GM23338 (cell line): ENCODE measurements around the gene PPBP. TPM values are rescaled to one million over a fixed set of nuclear protein-coding genes. Genes with fewer than 3 reads are reported as not detected.

Experiments
- ATAC-seq: fragments of 200-7000 bp; cut with Tn5 transposase; 3 replicates; pipeline ENCODE4 v1.9.1; 2020
- DNase-seq: peaks from one replicate; pipeline ENCODE4 v3.0.0-alpha.2; 2015; ENCODE audit warnings: low spot score
- H2AFZ ChIP-seq: fragments of 200-600 bp; sonication (generic); 2 replicates; pipeline ENCODE4 v1.8.0; 2016; ENCODE audit warnings: antibody characterized with exemption, mild to moderate bottlenecking, moderate library complexity
- H3F3A ChIP-seq: fragments of 200-600 bp; sonication (generic); replicated peaks from 2 replicates; pipeline ENCODE4 v1.8.0; 2017; ENCODE audit warnings: antibody characterized with exemption, mixed run types, low read depth
- H3K27ac ChIP-seq: fragments of 200-600 bp; sonication (generic); 2 replicates; pipeline ENCODE4 v1.6.1; 2016; ENCODE audit warnings: low read depth
- H3K27me3 ChIP-seq: fragments of 200-600 bp; sonication (generic); 2 replicates; pipeline ENCODE4 v1.8.0; 2016; ENCODE audit warnings: mild to moderate bottlenecking, mixed run types, moderate library complexity; ENCODE audit not compliant: insufficient read depth
- H3K36me3 ChIP-seq: fragments of 200-600 bp; sonication (generic); 2 replicates; pipeline ENCODE4 v1.8.0; 2016; ENCODE audit warnings: mild to moderate bottlenecking; ENCODE audit not compliant: insufficient read depth
- H3K4me1 ChIP-seq: fragments of 200-600 bp; sonication (generic); 2 replicates; pipeline ENCODE4 v1.8.0; 2016; ENCODE audit warnings: mild to moderate bottlenecking, moderate library complexity; ENCODE audit not compliant: insufficient read depth
- H3K4me2 ChIP-seq: fragments of 200-600 bp; sonication (generic); 2 replicates; pipeline ENCODE4 v1.7.1; 2017; ENCODE audit warnings: mixed run types
- H3K4me3 ChIP-seq: fragments of 200-600 bp; sonication (generic); 2 replicates; pipeline ENCODE4 v1.6.1; 2016; ENCODE audit warnings: mixed run types
- H3K79me2 ChIP-seq: fragments of 200-600 bp; sonication (generic); replicated peaks from 2 replicates; pipeline ENCODE4 v1.8.0; 2017; ENCODE audit warnings: mild to moderate bottlenecking; ENCODE audit not compliant: insufficient read depth
- H3K9me2 ChIP-seq: fragments of 200-600 bp; sonication (generic); 2 replicates; pipeline ENCODE4 v1.8.0; 2017; ENCODE audit not compliant: insufficient read depth
- H4K20me1 ChIP-seq: fragments of 200-600 bp; sonication (generic); replicated peaks from 2 replicates; pipeline ENCODE4 v1.8.0; 2017; ENCODE audit warnings: mild to moderate bottlenecking; ENCODE audit not compliant: insufficient read depth
- H3K27ac Mint-ChIP-seq: 2 replicates; pipeline ENCODE4 v1.8.0; 2020; ENCODE audit warnings: inconsistent platforms, mild to moderate bottlenecking, moderate library complexity, mixed read lengths
- H3K27me3 Mint-ChIP-seq: 3 replicates; pipeline ENCODE4 v1.8.0; 2022; ENCODE audit warnings: low read depth, mild to moderate bottlenecking, moderate library complexity, mixed read lengths, inconsistent platforms; ENCODE audit not compliant: insufficient read depth, poor library complexity
- H3K36me3 Mint-ChIP-seq: 3 replicates; pipeline ENCODE4 v1.8.0; 2021; ENCODE audit warnings: low read depth, mild to moderate bottlenecking, inconsistent platforms, moderate library complexity, mixed read lengths
- H3K4me1 Mint-ChIP-seq: 3 replicates; pipeline ENCODE4 v1.8.0; 2020; ENCODE audit warnings: mild to moderate bottlenecking, inconsistent platforms, mixed read lengths
- H3K4me3 Mint-ChIP-seq: 3 replicates; pipeline ENCODE4 v1.8.0; 2021; ENCODE audit warnings: moderate library complexity, mild to moderate bottlenecking, inconsistent platforms, mixed read lengths
- H3K9me3 Mint-ChIP-seq: 3 replicates; pipeline ENCODE4 v1.8.0; 2020; ENCODE audit warnings: moderate library complexity, mild to moderate bottlenecking, inconsistent platforms, mixed read lengths
- CREB1 ChIP-seq: fragments of 250-450 bp; sonication (Bioruptor Pico); IDR thresholded peaks from 2 replicates; pipeline ENCODE4 v1.5.0; 2020; ENCODE audit warnings: low read depth, mild to moderate bottlenecking, moderate library complexity
- CTCF ChIP-seq, 2 experiments: fragments of 200-600 bp in 1 of 2; sonication (generic) in 1 of 2; conservative IDR thresholded peaks; 2 replicates each; pipeline versions ENCODE4 v1.5.1 to v1.6.1; 2016 to 2017; ENCODE audit warnings: antibody characterized with exemption in 2 of 2, low read depth in 2 of 2, mild to moderate bottlenecking in 2 of 2, moderate library complexity in 1 of 2
- ETS1 ChIP-seq: IDR thresholded peaks from 2 replicates; pipeline ENCODE4 v1.6.1; 2016; ENCODE audit warnings: antibody characterized with exemption
- EZH2 ChIP-seq: fragments of 200-600 bp; sonication (generic); IDR thresholded peaks from one replicate; pipeline ENCODE4 v1.8.0; 2017; ENCODE audit warnings: antibody characterized with exemption, mild to moderate bottlenecking, low read depth; ENCODE audit not compliant: unreplicated experiment
- EZH2phosphoT487 ChIP-seq: fragments of 200-600 bp; sonication (generic); IDR thresholded peaks from one replicate; pipeline ENCODE4 v1.8.1; 2018; ENCODE audit warnings: antibody characterized with exemption; ENCODE audit not compliant: unreplicated experiment
- JUNB ChIP-seq: IDR thresholded peaks from one replicate; pipeline ENCODE4 v1.6.1; 2016; ENCODE audit warnings: antibody characterized with exemption; ENCODE audit not compliant: unreplicated experiment
- STAT1 ChIP-seq: IDR thresholded peaks from one replicate; pipeline ENCODE4 v1.6.1; 2016; ENCODE audit warnings: antibody characterized with exemption; ENCODE audit not compliant: unreplicated experiment
- ZNF114 ChIP-seq: fragments of 250-450 bp; sonication (Bioruptor Pico); IDR thresholded peaks from 2 replicates; pipeline ENCODE4 v1.5.0; 2020; ENCODE audit warnings: mild to moderate bottlenecking, moderate library complexity
- ZNF331 ChIP-seq: fragments of 250-450 bp; sonication (Bioruptor Pico); IDR thresholded peaks from 2 replicates; pipeline ENCODE4 v1.5.0; 2020; ENCODE audit warnings: low read depth, mild to moderate bottlenecking, moderate library complexity
- ZNF462 ChIP-seq: fragments of 250-450 bp; sonication (Bioruptor Pico); IDR thresholded peaks from 2 replicates; pipeline ENCODE4 v1.5.0; 2020; ENCODE audit warnings: mild to moderate bottlenecking, moderate library complexity
- polyA plus RNA-seq: library from polyadenylated mRNA; unstranded; fragments of >200 nt; fragmentation: Nextera tagmentation; extraction: Ambion mirVana; gene quantifications from 2 replicates; pipeline ENCODE4 v1.2.1, GENCODE V29; 2016
- total RNA-seq: library from RNA; depleted of rRNA; stranded (reverse); fragments of >200 nt; shearing (Covaris generic); gene quantifications from 2 replicates; pipeline ENCODE4 v1.2.3, GENCODE V29; 2014

Gene PPBP
- total and polyA plus RNA-seq, 2 experiments from 2014 or later, result 0.35 to 0.50 TPM

- no peak for TF ChIP-seq STAT1
- TF ChIP-seq ZNF331, result no peak
- no peak for TF ChIP-seq ZNF462
- no peak for TF ChIP-seq ZNF114 (CRISPR knock-in tag)
- no peak for TF ChIP-seq EZH2phosphoT487
- no peak for TF ChIP-seq EZH2
- TF ChIP-seq JUNB, result no peak
- TF ChIP-seq CREB1 (CRISPR knock-in tag), result no peak
- TF ChIP-seq CTCF (conservative IDR thresholded peaks at IDR 0.05; ENCODE audit: low read depth in 2 of 2), result no peak
- no peak for TF ChIP-seq ETS1
- no peaks in the 10 kb centered on the region for H3K79me2 ChIP-seq
- Mint-ChIP-seq H3K36me3 (peaks cover 19% of the 10 kb centered on the region), H3K27ac (no peak overlapping the region), H3K27me3 (no peaks in the 10 kb centered on the region), H3K9me3 (peaks cover 4% of the 10 kb centered on the region; the same call in 1 of the 3 replicates), H3K4me3 (no peak overlapping the region), H3K4me1 (peaks cover 24% of the 10 kb centered on the region)
- no peaks in the 10 kb centered on the region for H3K36me3 ChIP-seq
- DNase-seq (no peak), ATAC-seq (no peak)
- peaks cover 20% of the 10 kb centered on the region for H3K4me1 ChIP-seq
- H3K4me3 ChIP-seq, result no peak overlapping the region
- no peaks in the 10 kb centered on the region for H3K9me2 ChIP-seq
- no peaks in the 10 kb centered on the region for H3F3A ChIP-seq
- H3K4me2 ChIP-seq, result no peak overlapping the region
- no peak overlapping the region for H3K27ac ChIP-seq
- H4K20me1 ChIP-seq, result no peaks in the 10 kb centered on the region
- no peak overlapping the region for H2AFZ ChIP-seq
- H3K27me3 ChIP-seq, result no peaks in the 10 kb centered on the region
Observed at GRCh38 chr4:73992050-73992449, 4.1 kb upstream of the PPBP start.
